Mesothelial cell of epicardium (in vitro differentiated cells): ENCODE data around the gene MLH1. TPM values are rescaled to one million over a fixed set of nuclear protein-coding genes. Genes with fewer than 3 reads are reported as not detected.

Experiments used
- DNase-seq, 2 experiments: peaks; one replicate each; pipeline ENCODE4 v3.0.0; 2021; ENCODE audit warnings: low spot score in 2 of 2; ENCODE audit not compliant: unreplicated experiment in 2 of 2
- H3K27ac Mint-ChIP-seq: 2 replicates; pipeline ENCODE4 v1.8.0; 2021; ENCODE audit warnings: mixed read lengths
- H3K27me3 Mint-ChIP-seq: 2 replicates; pipeline ENCODE4 v1.8.0; 2021; ENCODE audit warnings: low read depth, mixed read lengths
- H3K36me3 Mint-ChIP-seq: 2 replicates; pipeline ENCODE4 v1.8.0; 2021; ENCODE audit warnings: mixed read lengths
- H3K4me1 Mint-ChIP-seq: 2 replicates; pipeline ENCODE4 v1.8.0; 2021; ENCODE audit warnings: mixed read lengths
- H3K4me3 Mint-ChIP-seq: 2 replicates; pipeline ENCODE4 v1.8.0; 2021; ENCODE audit warnings: mild to moderate bottlenecking, moderate library complexity, mixed read lengths
- H3K9me3 Mint-ChIP-seq: 2 replicates; pipeline ENCODE4 v1.8.0; 2021; ENCODE audit warnings: mixed read lengths
- CTCF ChIP-seq: fragments of 200-600 bp; sonication (generic); IDR thresholded peaks from one replicate; pipeline ENCODE4 v1.5.0; 2021; ENCODE audit warnings: antibody characterized with exemption; ENCODE audit not compliant: unreplicated experiment
- total RNA-seq: library from RNA; stranded (reverse); gene quantifications from 3 replicates; pipeline ENCODE4 v1.2.1, GENCODE V29; 2021

Gene MLH1
- total RNA-seq, 1 donor from 2014 or later: 36.3 TPM

GRCh38 chr3:37096288-37096687 lies 103.0 kb downstream of the MLH1 start:
- H3K27ac Mint-ChIP-seq: peak overlapping the region; percentile 55
- peaks cover 12% of the 10 kb centered on the region for H3K36me3 Mint-ChIP-seq
- no peak overlapping the region for H3K4me3 Mint-ChIP-seq
- no peak for DNase-seq
- H3K27me3 Mint-ChIP-seq: no peaks in the 10 kb centered on the region
- H3K4me1 Mint-ChIP-seq: peaks cover 40% of the 10 kb centered on the region
- no peak for TF ChIP-seq CTCF
- H3K9me3 Mint-ChIP-seq: no peaks in the 10 kb centered on the region

- no peak overlapping the region for H3K4me3 Mint-ChIP-seq
- DNase-seq: no peak
- no peaks in the 10 kb centered on the region for H3K9me3 Mint-ChIP-seq
- TF ChIP-seq CTCF: no peak
- H3K27ac Mint-ChIP-seq: peak overlapping the region; percentile 95
- peaks cover 12% of the 10 kb centered on the region for H3K36me3 Mint-ChIP-seq
- H3K27me3 Mint-ChIP-seq: no peaks in the 10 kb centered on the region
- peaks cover 37% of the 10 kb centered on the region for H3K4me1 Mint-ChIP-seq
Measured at GRCh38 chr3:37096975-37097374, 103.7 kb downstream of the MLH1 start.

GRCh38 chr3:37097776-37098175 lies 104.5 kb downstream of the MLH1 start:
- no peak overlapping the region for H3K4me3 Mint-ChIP-seq
- no peak for TF ChIP-seq CTCF
- H3K4me1 Mint-ChIP-seq: peaks cover 37% of the 10 kb centered on the region

GRCh38 chr3:37098884-37099283 lies 105.6 kb downstream of the MLH1 start:
- Mint-ChIP-seq H3K27ac (no peak overlapping the region), H3K4me3 (no peak overlapping the region), H3K36me3 (peaks cover 3% of the 10 kb centered on the region), H3K27me3 (no peaks in the 10 kb centered on the region), H3K9me3 (no peaks in the 10 kb centered on the region), H3K4me1 (peaks cover 33% of the 10 kb centered on the region)
- DNase-seq: no peak
- TF ChIP-seq CTCF: no peak

More at GRCh38 chr3:37097776-37098175, 104.5 kb downstream of the MLH1 start:
- no peaks in the 10 kb centered on the region for H3K9me3 Mint-ChIP-seq
- DNase-seq: no peak
- peak overlapping the region; percentile 95 for H3K27ac Mint-ChIP-seq
- no peaks in the 10 kb centered on the region for H3K27me3 Mint-ChIP-seq
- peaks cover 11% of the 10 kb centered on the region for H3K36me3 Mint-ChIP-seq

- Mint-ChIP-seq H3K27me3 (no peaks in the 10 kb centered on the region), H3K9me3 (no peaks in the 10 kb centered on the region), H3K27ac (no peak overlapping the region), H3K4me1 (peaks cover 30% of the 10 kb centered on the region), H3K36me3 (peaks cover 2% of the 10 kb centered on the region), H3K4me3 (no peak overlapping the region)
- no peak for DNase-seq
- TF ChIP-seq CTCF: no peak
Measured at GRCh38 chr3:37099469-37099868, 106.2 kb downstream of the MLH1 start.

- DNase-seq: no peak
- Mint-ChIP-seq H3K4me1 (peaks cover 22% of the 10 kb centered on the region), H3K27me3 (no peaks in the 10 kb centered on the region), H3K9me3 (no peaks in the 10 kb centered on the region), H3K27ac (no peak overlapping the region), H3K36me3 (peaks cover 2% of the 10 kb centered on the region), H3K4me3 (no peak overlapping the region)
- TF ChIP-seq CTCF: no peak
Measured at GRCh38 chr3:37100411-37100810, 107.1 kb downstream of the MLH1 start.
